H9 (cell line): Measurements from ENCODE around the gene WHRN. TPM values are rescaled to one million over a fixed set of nuclear protein-coding genes. Genes with fewer than 3 reads are reported as not detected.

Source experiments
- DNase-seq: peaks from one replicate; pipeline ENCODE4 v3.0.0-alpha.2; 2017
- H2AFZ ChIP-seq: one replicate; pipeline ENCODE4 v1.6.1; 2013; ENCODE audit warnings: mild to moderate bottlenecking, low read length, control low read depth, moderate library complexity
- H2AK5ac ChIP-seq: 2 replicates; pipeline ENCODE4 v1.6.1; 2013; ENCODE audit warnings: low read length, control low read depth, mixed read lengths; ENCODE audit not compliant: insufficient read length
- H2BK120ac ChIP-seq: one replicate; pipeline ENCODE4 v1.6.1; 2013; ENCODE audit warnings: low read depth, mild to moderate bottlenecking, low read length, control low read depth, inconsistent platforms; ENCODE audit not compliant: poor library complexity, severe bottlenecking
- H2BK12ac ChIP-seq: 2 replicates; pipeline ENCODE4 v1.6.1; 2013; ENCODE audit warnings: low read length, control low read depth, mixed read lengths, low read depth; ENCODE audit not compliant: insufficient read length
- H2BK15ac ChIP-seq: 2 replicates; pipeline ENCODE4 v1.6.1; 2013; ENCODE audit warnings: low read depth, low read length, control low read depth
- H2BK20ac ChIP-seq: one replicate; pipeline ENCODE4 v1.6.1; 2013; ENCODE audit warnings: low read depth, mild to moderate bottlenecking, low read length, control low read depth, inconsistent platforms; ENCODE audit not compliant: poor library complexity, severe bottlenecking
- H2BK5ac ChIP-seq: 2 replicates; pipeline ENCODE4 v1.6.1; 2013; ENCODE audit warnings: low read length, control low read depth, mixed read lengths; ENCODE audit not compliant: insufficient read length
- H3K14ac ChIP-seq: 2 replicates; pipeline ENCODE4 v1.6.1; 2013; ENCODE audit warnings: low read length, control low read depth; ENCODE audit not compliant: insufficient read depth
- H3K18ac ChIP-seq: 2 replicates; pipeline ENCODE4 v1.6.1; 2013; ENCODE audit warnings: low read depth, mild to moderate bottlenecking, mixed read lengths, low read length, control low read depth; ENCODE audit not compliant: insufficient read length
- H3K23ac ChIP-seq: 2 replicates; pipeline ENCODE4 v1.6.1; 2013; ENCODE audit warnings: low read length, control low read depth, mixed read lengths, low read depth; ENCODE audit not compliant: insufficient read length
- H3K23me2 ChIP-seq: 2 replicates; pipeline ENCODE4 v1.6.1; 2013; ENCODE audit warnings: low read depth, mild to moderate bottlenecking, mixed read lengths, low read length, control low read depth; ENCODE audit not compliant: insufficient read length, poor library complexity, severe bottlenecking
- H3K27ac ChIP-seq: 2 replicates; pipeline ENCODE4 v1.5.1; 2013; ENCODE audit warnings: low read length, control low read depth, mixed read lengths, low read depth; ENCODE audit not compliant: insufficient read length
- H3K27me3 ChIP-seq: 2 replicates; pipeline ENCODE4 v1.6.1; 2013; ENCODE audit warnings: low read length, control low read depth, inconsistent platforms; ENCODE audit not compliant: insufficient read depth
- H3K4ac ChIP-seq: 2 replicates; pipeline ENCODE4 v1.6.1; 2013; ENCODE audit warnings: low read depth, mild to moderate bottlenecking, control low read depth, inconsistent platforms, low read length, moderate library complexity
- H3K4me1 ChIP-seq: 2 replicates; pipeline ENCODE4 v1.6.1; 2013; ENCODE audit warnings: low read length, control low read depth, inconsistent platforms; ENCODE audit not compliant: insufficient read depth
- H3K4me2 ChIP-seq: 2 replicates; pipeline ENCODE4 v1.6.1; 2013; ENCODE audit warnings: low read length, control low read depth, mixed read lengths; ENCODE audit not compliant: insufficient read length, insufficient read depth
- H3K56ac ChIP-seq: 2 replicates; pipeline ENCODE4 v1.6.1; 2013; ENCODE audit warnings: low read depth, mild to moderate bottlenecking, mixed read lengths, low read length, control low read depth; ENCODE audit not compliant: insufficient read length
- H3K79me1 ChIP-seq: 2 replicates; pipeline ENCODE4 v1.6.1; 2013; ENCODE audit warnings: low read depth, mild to moderate bottlenecking, moderate library complexity, low read length, control low read depth, inconsistent platforms; ENCODE audit not compliant: insufficient read depth, poor library complexity, severe bottlenecking
- H3K79me2 ChIP-seq: 2 replicates; pipeline ENCODE4 v1.6.1; 2013; ENCODE audit warnings: low read length, control low read depth, inconsistent platforms; ENCODE audit not compliant: insufficient read depth
- H3K9ac ChIP-seq: 2 replicates; pipeline ENCODE4 v1.6.1; 2013; ENCODE audit warnings: low read length, control low read depth, mixed read lengths; ENCODE audit not compliant: insufficient read length; ENCODE audit errors: extremely low read depth
- H3K9me3 ChIP-seq: one replicate; pipeline ENCODE4 v1.6.1; 2013; ENCODE audit warnings: low read depth, low read length, inconsistent platforms; ENCODE audit not compliant: control insufficient read depth
- H3T11ph ChIP-seq: one replicate; pipeline ENCODE4 v1.6.1; 2013; ENCODE audit warnings: mild to moderate bottlenecking, low read length, control low read depth, inconsistent platforms
- H4K20me1 ChIP-seq: one replicate; pipeline ENCODE4 v1.6.1; 2013; ENCODE audit not compliant: control insufficient read depth, insufficient read length, insufficient read depth
- H4K5ac ChIP-seq: 2 replicates; pipeline ENCODE4 v1.6.1; 2013; ENCODE audit warnings: low read depth, mild to moderate bottlenecking, mixed read lengths, low read length, control low read depth; ENCODE audit not compliant: insufficient read length
- H4K8ac ChIP-seq: replicated peaks from 2 replicates; pipeline ENCODE4 v1.6.1; 2013; ENCODE audit warnings: low read length, control low read depth, mixed read lengths, low read depth; ENCODE audit not compliant: insufficient read length
- H4K91ac ChIP-seq: 2 replicates; pipeline ENCODE4 v1.6.1; 2013; ENCODE audit warnings: low read depth, mild to moderate bottlenecking, moderate library complexity, mixed read lengths, low read length, control low read depth; ENCODE audit not compliant: insufficient read length
- H3K27ac Mint-ChIP-seq, 3 experiments: 2 replicates in 2 of 3; 3 replicates in 1 of 3; pipeline ENCODE4 v1.8.0; 2020 to 2021; ENCODE audit warnings: mixed read lengths in 3 of 3, mild to moderate bottlenecking in 1 of 3, moderate library complexity in 1 of 3
- H3K27me3 Mint-ChIP-seq: 2 replicates; pipeline ENCODE4 v1.8.0; 2021; ENCODE audit warnings: low read depth, mild to moderate bottlenecking, moderate library complexity, mixed read lengths
- H3K36me3 Mint-ChIP-seq, 3 experiments: 2 replicates in 2 of 3; 3 replicates in 1 of 3; pipeline ENCODE4 v1.8.0; 2020 to 2021; ENCODE audit warnings: low read depth in 3 of 3, mixed read lengths in 3 of 3; ENCODE audit not compliant: insufficient read depth in 1 of 3
- H3K4me1 Mint-ChIP-seq, 2 experiments: 2 replicates each; pipeline ENCODE4 v1.8.0; 2020; ENCODE audit warnings: mixed read lengths in 2 of 2
- H3K4me3 Mint-ChIP-seq, 2 experiments: 2 replicates in 1 of 2; 3 replicates in 1 of 2; pipeline ENCODE4 v1.8.0; 2020 to 2021; ENCODE audit warnings: mild to moderate bottlenecking in 2 of 2, mixed read lengths in 2 of 2, moderate library complexity in 1 of 2
- H3K9me3 Mint-ChIP-seq, 2 experiments: 2 replicates in 1 of 2; 3 replicates in 1 of 2; pipeline ENCODE4 v1.8.0; 2020; ENCODE audit warnings: mild to moderate bottlenecking in 2 of 2, mixed read lengths in 2 of 2, moderate library complexity in 1 of 2
- CTCF ChIP-seq: fragments of 200-600 bp; sonication (generic); conservative IDR thresholded peaks from 3 replicates; pipeline ENCODE4 v1.8.0; 2021; ENCODE audit warnings: antibody characterized with exemption, mild to moderate bottlenecking
- WGBS: extraction: QIAGEN DNeasy Blood & Tissue Kit; methylation state at CpG from one replicate; pipeline ENCODE4 v1.1.7; 2013; ENCODE audit warnings: missing lambda C conversion rate, low lambda C conversion rate, mixed read lengths; ENCODE audit not compliant: insufficient read length; ENCODE audit errors: extremely low coverage; 5-methylcytosine and 5-hydroxymethylcytosine counted together
- total RNA-seq: library from RNA; stranded (reverse); gene quantifications from 2 replicates; pipeline ENCODE4 v1.2.1, GENCODE V29; 2021

WHRN gene
- total RNA-seq, 1 experiment from 2014 or later, result 2.2 TPM

GRCh38 chr9:114428466-114428865 is 76.8 kb downstream of the WHRN start:
- Mint-ChIP-seq H3K4me1 (peaks cover 6 to 19% of the 10 kb centered on the region in 2 experiments), H3K9me3 (no peaks in the 10 kb centered on the region), H3K36me3 (no peaks in the 10 kb centered on the region; a peak in 1 of 7 replicates), H3K27ac (no peak overlapping the region), H3K27me3 (no peaks in the 10 kb centered on the region; the same call in 1 of the 2 replicates), H3K4me3 (no peak overlapping the region)
- H4K20me1 ChIP-seq, result no peaks in the 10 kb centered on the region
- H3K4me1 ChIP-seq, result 0 out of 2 replicates have a peak, but pooled peaks cover 2% of the 10 kb centered on the region
- no peak overlapping the region for H3K4me2 ChIP-seq
- no peak overlapping the region for H2BK120ac ChIP-seq
- H3K14ac ChIP-seq, result no peak overlapping the region
- no peak overlapping the region for H3K27ac ChIP-seq
- no peak overlapping the region for H2BK20ac ChIP-seq
- H3K27me3 ChIP-seq, result no peaks in the 10 kb centered on the region; the same call in 1 of the 2 replicates
- no peaks in the 10 kb centered on the region for H3K9me3 ChIP-seq
- no peak overlapping the region for H4K8ac ChIP-seq
- H3K9ac ChIP-seq, result no peak overlapping the region
- H3K18ac ChIP-seq, result no peak overlapping the region
- no CpG with 5 or more reads among the region's 8 CpGs for WGBS
- TF ChIP-seq CTCF, result no peak
- H3K56ac ChIP-seq, result no peak overlapping the region
- no peaks in the 10 kb centered on the region for H3K79me1 ChIP-seq
- H2AK5ac ChIP-seq, result no peak overlapping the region
- no peak overlapping the region for H2BK15ac ChIP-seq
- no peak overlapping the region for H3K4ac ChIP-seq
- no peak overlapping the region for H2BK5ac ChIP-seq
- no peaks in the 10 kb centered on the region for H3K23me2 ChIP-seq
- H3K23ac ChIP-seq, result no peak overlapping the region
- DNase-seq, result no peak
- no peaks in the 10 kb centered on the region for H3K79me2 ChIP-seq
- no peak overlapping the region for H2AFZ ChIP-seq
- no peak overlapping the region for H2BK12ac ChIP-seq
- no peak overlapping the region for H4K5ac ChIP-seq
- H3T11ph ChIP-seq, result no peak overlapping the region
- no peak overlapping the region for H4K91ac ChIP-seq
